Pancreas (tissue), 10 donors: ENCODE data around the gene KCNT2. TPM values are rescaled to one million over a fixed set of nuclear protein-coding genes. Genes with fewer than 3 reads are reported as not detected.

Experiments used
- ATAC-seq, 4 donors: fragments of 200-7000 bp; cut with Tn5 transposase; one replicate each; pipeline versions ENCODE4 v1.8.0 to v1.9.1; 2020; ENCODE audit warnings: mild to moderate bottlenecking in 4 of 4, moderate library complexity in 4 of 4
- DNase-seq, 6 donors: peaks; one replicate each; pipeline ENCODE4 v3.0.0-alpha.2; 2020
- FAIRE-seq: peaks from 2 replicates; lab custom pipeline; 2012; peaks lifted over from hg19 to GRCh38; lab: Jason Lieb, UNC
- H3K27ac ChIP-seq, 4 donors: fragments of 200-600 bp; sonication (generic); 1 replicate in 3 of 4; 2 replicates in 1 of 4; pipeline versions ENCODE4 v1.5.0 to v1.8.0; 2020
- H3K27me3 ChIP-seq, 4 donors: fragments of 200-600 bp; one replicate each; pipeline ENCODE4 v1.8.0; 2021
- H3K36me3 ChIP-seq, 3 donors: fragments of 200-600 bp; sonication (generic) in 1 of 3; one replicate each; pipeline versions ENCODE4 v1.5.0 to v1.8.0; 2020 to 2021
- H3K4me1 ChIP-seq, 3 donors: fragments of 200-600 bp; one replicate each; pipeline ENCODE4 v1.8.0; 2021
- H3K4me3 ChIP-seq, 4 donors: fragments of 200-600 bp; sonication (generic) in 2 of 4; one replicate each; pipeline versions ENCODE4 v1.5.0 to v1.8.0; 2020 to 2021
- H3K9me3 ChIP-seq, 4 donors: fragments of 200-600 bp; one replicate each; pipeline ENCODE4 v1.8.0; 2021
- CTCF ChIP-seq, 4 donors: fragments of 200-600 bp; sonication (generic) in 3 of 4; IDR thresholded peaks; one replicate each; pipeline versions ENCODE4 v1.5.0 to v1.8.0; 2021; ENCODE audit warnings: antibody characterized with exemption in 4 of 4
- WGBS, 2 donors: extraction: QIAGEN DNeasy Blood & Tissue Kit; methylation state at CpG; one replicate each; pipeline ENCODE4 v1.1.7; 2013; 5-methylcytosine and 5-hydroxymethylcytosine counted together
- intact Hi-C, 3 donors: fragments of 100-400 bp; cut with DNase I; formaldehyde crosslinking; loops; one replicate each; pipeline versions ENCODE4 v1.11.1 to v1.14.2; 2022
- polyA plus RNA-seq, 2 donors: library from polyadenylated mRNA; stranded (reverse); fragments of 200-250 nt; gene quantifications; one replicate each; pipeline ENCODE4 v1.2.3, GENCODE V29; 2013
- total RNA-seq, 6 donors: library from RNA; stranded (reverse); fragmentation: NEBNext Ultra II Directional in 4 of 6; extraction: Animal tissue kit (Norgen Biotek cat#: 25700) in 4 of 6; gene quantifications; one replicate each; pipeline versions ENCODE4 v1.2.1 to v1.2.4, GENCODE V29; 2021 to 2023
- donor health status: healthy with polysubstance abuse.
- donor health status: DM: no; HTN: no; CAD: no; lungs with moderate emphysema.
- donor health status: DM: no; HTN: no; CAD: no.
- donor health status: control.
- donor health status: control.
- donor health status: Bipolar disorder and iron deficiency.
- donor health status: DM: yes; HTN: yes; CAD: no.
- donor health status: DM: no; HTN: no; CAD: no.
- donor health status: DM: no; HTN: no; CAD: no.
- donor health status: DM: yes; HTN: yes; CAD: no.

The KCNT2 gene
- total and polyA plus RNA-seq, 8 donors = 0.19 to 0.67 (median 0.42) TPM

- no peak overlapping the region for H3K27ac ChIP-seq
- intact Hi-C loops = no loop called here
- H3K36me3 ChIP-seq = no peaks in the 10 kb centered on the region
- no peak for FAIRE-seq
- DNase-seq = no peak
- WGBS, 2 donors = 59 to 60% methylated on average over 1 of the region's 1 CpG
- H3K4me3 ChIP-seq = no peak overlapping the region
- no peak for ATAC-seq
- no peaks in the 10 kb centered on the region for H3K27me3 ChIP-seq
- TF ChIP-seq CTCF (IDR thresholded peaks at IDR 0.05) = no peak
- H3K9me3 ChIP-seq = no peaks in the 10 kb centered on the region
- H3K4me1 ChIP-seq = peaks cover 0 to 4% (median 0%) of the 10 kb centered on the region in 3 donors
Observed at GRCh38 chr1:196544617-196545016, 63.6 kb downstream of the KCNT2 start.

GRCh38 chr1:196543833-196544232 is 64.4 kb downstream of the KCNT2 start:
- ATAC-seq (no peak), DNase-seq (no peak), FAIRE-seq (no peak)
- H3K27me3 ChIP-seq = no peaks in the 10 kb centered on the region
- H3K4me1 ChIP-seq = peaks cover 0 to 4% (median 0%) of the 10 kb centered on the region in 3 donors
- no peaks in the 10 kb centered on the region for H3K9me3 ChIP-seq
- 66 to 73% methylated on average over 3 of the region's 3 CpGs for WGBS, 2 donors
- no peak for TF ChIP-seq CTCF (IDR thresholded peaks at IDR 0.05)
- H3K36me3 ChIP-seq = no peaks in the 10 kb centered on the region
- no peak overlapping the region for H3K27ac ChIP-seq
- H3K4me3 ChIP-seq = no peak overlapping the region
- intact Hi-C loops = no loop called here

- no peaks in the 10 kb centered on the region for H3K9me3 ChIP-seq
- H3K27me3 ChIP-seq = no peaks in the 10 kb centered on the region
- ATAC-seq (no peak), FAIRE-seq (no peak), DNase-seq (no peak)
- no peak overlapping the region for H3K4me3 ChIP-seq
- TF ChIP-seq CTCF (IDR thresholded peaks at IDR 0.05) = no peak
- no peak overlapping the region for H3K27ac ChIP-seq
- WGBS, 2 donors = 77 to 91% methylated on average over 4 of the region's 4 CpGs
- no peaks in the 10 kb centered on the region for H3K4me1 ChIP-seq
- H3K36me3 ChIP-seq = no peaks in the 10 kb centered on the region
- intact Hi-C loops = no loop called here
Observed at GRCh38 chr1:196538473-196538872, 69.8 kb downstream of the KCNT2 start.

- intact Hi-C loops = no loop called here
- FAIRE-seq (no peak), DNase-seq (no peak), ATAC-seq (no peak)
- no peak for TF ChIP-seq CTCF (IDR thresholded peaks at IDR 0.05)
- no peaks in the 10 kb centered on the region for H3K9me3 ChIP-seq
- H3K27me3 ChIP-seq = no peaks in the 10 kb centered on the region
- 58 to 78% methylated on average over 3 of the region's 3 CpGs for WGBS, 2 donors
- no peak overlapping the region for H3K27ac ChIP-seq
- H3K4me3 ChIP-seq = no peak overlapping the region
- no peaks in the 10 kb centered on the region for H3K36me3 ChIP-seq
- no peaks in the 10 kb centered on the region for H3K4me1 ChIP-seq
Observed at GRCh38 chr1:196535727-196536126, 72.5 kb downstream of the KCNT2 start.

GRCh38 chr1:196531737-196532524 is 76.3 kb downstream of the KCNT2 start:
- Histone ChIP-seq H3K4me1 (peaks cover 0 to 2% (median 0%) of the 10 kb centered on the region in 3 donors), H3K36me3 (no peaks in the 10 kb centered on the region), H3K9me3 (no peaks in the 10 kb centered on the region), H3K27ac (no peak overlapping the region), H3K4me3 (no peak overlapping the region), H3K27me3 (no peaks in the 10 kb centered on the region)
- intact Hi-C loops = no loop called here
- TF ChIP-seq CTCF (IDR thresholded peaks at IDR 0.05) = no peak
- WGBS, 2 donors = 57 to 72% methylated on average over 3 of the region's 3 CpGs
- DNase-seq = no peak
- no peak for FAIRE-seq
- ATAC-seq = no peak
